ENCODE measurements around the gene VSTM2B. TPM values are rescaled to one million over a fixed set of nuclear protein-coding genes. Genes with fewer than 3 reads are reported as not detected.

Gene VSTM2B
- total RNA-seq, 1 donor from 2014 or later: not detected

GRCh38 chr19:29587059-29587458, 61.3 kb downstream of the VSTM2B start:
- peak; percentile 18 for DNase-seq (ENCODE audit: low spot score)

GRCh38 chr19:29587518-29587986, 61.8 kb downstream of the VSTM2B start:
- DNase-seq (ENCODE audit: low spot score): peak; percentile 14

- DNase-seq (ENCODE audit: low spot score): no peak
These were observed 62.3 kb downstream of the VSTM2B start for GRCh38 chr19:29588095-29588494.

GRCh38 chr19:29590278-29590677, 64.5 kb downstream of the VSTM2B start:
- no peak for DNase-seq (ENCODE audit: low spot score)

- DNase-seq (ENCODE audit: low spot score): no peak
These were observed 65.9 kb downstream of the VSTM2B start for GRCh38 chr19:29591670-29592069.

GRCh38 chr19:29593869-29594268, 68.1 kb downstream of the VSTM2B start:
- no peak for DNase-seq (ENCODE audit: low spot score)

- DNase-seq (ENCODE audit: low spot score): peak; percentile 37
These were observed 70.4 kb downstream of the VSTM2B start for GRCh38 chr19:29596080-29596727.

GRCh38 chr19:29596885-29597525, 71.2 kb downstream of the VSTM2B start:
- DNase-seq (ENCODE audit: low spot score): no peak

- peak; percentile 68 for DNase-seq (ENCODE audit: low spot score)
These were observed 72.2 kb downstream of the VSTM2B start for GRCh38 chr19:29598036-29598435.

- DNase-seq (ENCODE audit: low spot score): peak; percentile 65
These were observed 72.7 kb downstream of the VSTM2B start for GRCh38 chr19:29598496-29598895.

GRCh38 chr19:29603308-29603707, 77.5 kb downstream of the VSTM2B start:
- no peak for DNase-seq (ENCODE audit: low spot score)

- peak; percentile 99 for DNase-seq (ENCODE audit: low spot score)
These were observed 80.0 kb downstream of the VSTM2B start, which contains the start of gene POP4 for GRCh38 chr19:29605653-29606419. Gene POP4 (plus strand): TSS chr19:29606283. CDS start chr19:29606319, 36 bp downstream.

GRCh38 chr19:29606420-29606747, 80.6 kb downstream of the VSTM2B start:
- no peak for DNase-seq (ENCODE audit: low spot score)

GRCh38 chr19:29609636-29610035, 83.8 kb downstream of the VSTM2B start:
- peak; percentile 41 for DNase-seq (ENCODE audit: low spot score)

GRCh38 chr19:29610213-29610573, 84.4 kb downstream of the VSTM2B start:
- DNase-seq (ENCODE audit: low spot score): no peak

- DNase-seq (ENCODE audit: low spot score): no peak
These were observed 84.9 kb downstream of the VSTM2B start for GRCh38 chr19:29610574-29611271.

- no peak for DNase-seq (ENCODE audit: low spot score)
These were observed 86.3 kb downstream of the VSTM2B start for GRCh38 chr19:29612121-29612520.

- DNase-seq (ENCODE audit: low spot score): no peak
These were observed 87.2 kb downstream of the VSTM2B start for GRCh38 chr19:29612801-29613595.

GRCh38 chr19:29614046-29614445, 88.3 kb downstream of the VSTM2B start:
- DNase-seq (ENCODE audit: low spot score): no peak
